H1 (cell line): ENCODE results near the gene RPS29. TPM values are rescaled to one million over a fixed set of nuclear protein-coding genes. Genes with fewer than 3 reads are reported as not detected.
A peak's percentile ranks its signal among the peaks of the same experiment; 100 is the strongest.

Experiments used
- GTF2F1 ChIP-seq: IDR thresholded peaks from 2 replicates; pipeline ENCODE4 v1.6.1; 2012; ENCODE audit warnings: low read depth, low read length, improper control_type of control experiment, borderline replicate concordance
- KDM1A ChIP-seq: fragments of 200-600, 300-600 bp; sonication (generic); IDR thresholded peaks from 2 replicates; pipeline ENCODE4 v1.7.1; 2016; ENCODE audit warnings: mild to moderate bottlenecking, low read length, borderline replicate concordance
- MAFK ChIP-seq: IDR thresholded peaks from 2 replicates; pipeline ENCODE4 v1.6.1; 2012; ENCODE audit warnings: low read depth, mild to moderate bottlenecking, improper control_type of control experiment, low read length
- NRF1 ChIP-seq: IDR thresholded peaks from 2 replicates; pipeline ENCODE4 v1.6.1; 2011; ENCODE audit warnings: mild to moderate bottlenecking, low read depth, low read length, improper control_type of control experiment
- RNF2 ChIP-seq: fragments of 200-900, 300-1000 bp; sonication (generic); IDR thresholded peaks from 2 replicates; pipeline ENCODE4 v1.7.1; 2016; ENCODE audit warnings: borderline replicate concordance, low read depth, mild to moderate bottlenecking, antibody characterized with exemption, low read length; ENCODE audit not compliant: poor library complexity, severe bottlenecking; ENCODE audit errors: missing control alignments
- SIRT6 ChIP-seq: IDR thresholded peaks from one replicate; pipeline ENCODE4 v1.7.1; 2012; ENCODE audit warnings: low read length, inconsistent platforms
- SIX5 ChIP-seq: IDR thresholded peaks from 2 replicates; pipeline ENCODE4 v1.6.1; 2011; ENCODE audit warnings: mild to moderate bottlenecking, low read depth, low read length
- SP2 ChIP-seq: IDR thresholded peaks from 2 replicates; pipeline ENCODE4 v1.6.1; 2012; ENCODE audit warnings: mild to moderate bottlenecking, low read length, inconsistent platforms
- TAF1 ChIP-seq: IDR thresholded peaks from 2 replicates; pipeline ENCODE4 v1.6.1; 2011; ENCODE audit warnings: mild to moderate bottlenecking, low read depth, low read length
- polyA plus RNA-seq, 7 experiments: library from polyadenylated mRNA; depleted of rRNA in 3 of 7; stranded (reverse) in 5 of 7; unstranded in 2 of 7; fragments of >200 nt in 5 of 7; fragments of 200-250 nt in 2 of 7; gene quantifications; 1 replicate in 5 of 7; 2 replicates in 1 of 7; 4 replicates in 1 of 7; pipeline versions ENCODE4 v1.2.1 to v1.2.3, GENCODE V29; 2011 to 2013; ENCODE audit warnings: missing spikeins in 2 of 7, mixed read lengths in 2 of 7
- total RNA-seq: library from RNA; stranded (reverse); fragmentation: NEBNext Ultra II Directional; extraction: Animal tissue kit (Norgen Biotek cat#: 25700); gene quantifications from 2 replicates; pipeline ENCODE4 v1.2.1, GENCODE V29; 2021
- TF ChIP-seq, protein P1 (sequence below): IDR thresholded peaks from 2 replicates; pipeline ENCODE4 v1.6.1; 2012; ENCODE audit warnings: low read length, inconsistent platforms
- TF ChIP-seq, protein P2 (sequence below), 3 experiments: IDR thresholded peaks; 1 replicate in 2 of 3; 2 replicates in 1 of 3; pipeline versions ENCODE4 v1.5.1 to v1.6.1; 2011; ENCODE audit warnings: low read length in 3 of 3, mild to moderate bottlenecking in 3 of 3, inconsistent platforms in 2 of 3, low read depth in 1 of 3, moderate library complexity in 1 of 3; ENCODE audit not compliant: insufficient read depth in 1 of 3; ENCODE audit errors: control extremely low read depth in 1 of 3
- TF ChIP-seq, protein P3 (sequence below): IDR thresholded peaks from 2 replicates; pipeline ENCODE4 v1.6.1; 2012; ENCODE audit warnings: inconsistent platforms

Gene RPS29
- total and polyA plus RNA-seq, 2 of the 8 experiments (the other 6 are each of a cell fraction or from before 2014, with no cell fraction given), result 2,193 to 23,165 TPM

DNA sequence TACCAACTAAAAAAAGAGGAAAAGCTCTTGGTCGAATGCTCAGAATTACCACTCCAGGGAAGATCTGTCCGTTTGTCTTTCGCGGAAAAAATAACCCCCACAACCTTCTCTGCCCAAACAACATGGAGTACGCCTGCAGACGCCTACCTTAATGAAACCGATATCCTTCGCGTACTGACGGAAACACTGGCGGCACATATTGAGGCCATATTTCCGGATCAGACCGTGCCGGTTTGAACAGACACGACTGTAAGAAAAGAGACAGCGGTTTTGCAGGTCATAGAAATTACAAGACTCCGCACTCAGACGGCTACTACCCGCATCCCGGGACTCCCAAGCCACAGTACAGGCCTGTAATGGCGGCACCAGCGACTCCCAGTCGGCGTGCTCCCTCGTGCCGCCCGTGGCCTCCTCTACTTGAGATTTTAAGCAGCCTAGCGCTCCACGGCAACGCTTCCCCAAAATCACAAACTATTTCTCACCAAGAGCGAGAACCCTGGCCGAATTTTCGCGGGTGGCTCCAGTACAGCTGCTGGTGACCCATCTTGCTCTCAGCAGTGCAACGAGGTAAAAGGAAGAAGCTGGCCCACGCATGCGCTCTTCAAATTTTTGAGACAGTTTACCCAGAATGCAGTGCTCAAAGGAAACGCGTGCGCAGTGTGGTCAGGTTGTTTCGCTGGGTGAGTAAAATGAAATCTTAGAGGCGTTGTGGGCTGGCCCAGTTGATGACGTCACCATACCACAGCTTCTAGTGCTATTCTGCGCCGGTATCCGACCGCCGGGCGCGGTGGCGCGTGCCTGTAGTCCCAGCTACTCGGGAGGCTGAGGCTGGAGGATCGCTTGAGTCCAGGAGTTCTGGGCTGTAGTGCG, at the start of gene RPS29 (continued):
- TF ChIP-seq, protein P1, sequence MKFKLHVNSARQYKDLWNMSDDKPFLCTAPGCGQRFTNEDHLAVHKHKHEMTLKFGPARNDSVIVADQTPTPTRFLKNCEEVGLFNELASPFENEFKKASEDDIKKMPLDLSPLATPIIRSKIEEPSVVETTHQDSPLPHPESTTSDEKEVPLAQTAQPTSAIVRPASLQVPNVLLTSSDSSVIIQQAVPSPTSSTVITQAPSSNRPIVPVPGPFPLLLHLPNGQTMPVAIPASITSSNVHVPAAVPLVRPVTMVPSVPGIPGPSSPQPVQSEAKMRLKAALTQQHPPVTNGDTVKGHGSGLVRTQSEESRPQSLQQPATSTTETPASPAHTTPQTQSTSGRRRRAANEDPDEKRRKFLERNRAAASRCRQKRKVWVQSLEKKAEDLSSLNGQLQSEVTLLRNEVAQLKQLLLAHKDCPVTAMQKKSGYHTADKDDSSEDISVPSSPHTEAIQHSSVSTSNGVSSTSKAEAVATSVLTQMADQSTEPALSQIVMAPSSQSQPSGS, result peak; percentile 98
- TF ChIP-seq SIRT6 (no peak), MAFK (no peak), KDM1A (no peak), SP2 (no peak), RNF2 (no peak), SIX5 (no peak), NRF1 (peak; percentile 91), GTF2F1 (peak; percentile 72; the same call in 1 of the 2 replicates), TAF1 (peak; percentile 98)
- TF ChIP-seq, protein P2, sequence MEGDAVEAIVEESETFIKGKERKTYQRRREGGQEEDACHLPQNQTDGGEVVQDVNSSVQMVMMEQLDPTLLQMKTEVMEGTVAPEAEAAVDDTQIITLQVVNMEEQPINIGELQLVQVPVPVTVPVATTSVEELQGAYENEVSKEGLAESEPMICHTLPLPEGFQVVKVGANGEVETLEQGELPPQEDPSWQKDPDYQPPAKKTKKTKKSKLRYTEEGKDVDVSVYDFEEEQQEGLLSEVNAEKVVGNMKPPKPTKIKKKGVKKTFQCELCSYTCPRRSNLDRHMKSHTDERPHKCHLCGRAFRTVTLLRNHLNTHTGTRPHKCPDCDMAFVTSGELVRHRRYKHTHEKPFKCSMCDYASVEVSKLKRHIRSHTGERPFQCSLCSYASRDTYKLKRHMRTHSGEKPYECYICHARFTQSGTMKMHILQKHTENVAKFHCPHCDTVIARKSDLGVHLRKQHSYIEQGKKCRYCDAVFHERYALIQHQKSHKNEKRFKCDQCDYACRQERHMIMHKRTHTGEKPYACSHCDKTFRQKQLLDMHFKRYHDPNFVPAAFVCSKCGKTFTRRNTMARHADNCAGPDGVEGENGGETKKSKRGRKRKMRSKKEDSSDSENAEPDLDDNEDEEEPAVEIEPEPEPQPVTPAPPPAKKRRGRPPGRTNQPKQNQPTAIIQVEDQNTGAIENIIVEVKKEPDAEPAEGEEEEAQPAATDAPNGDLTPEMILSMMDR (IDR thresholded peaks at IDR 0.05; ENCODE audit: control extremely low read depth in 1 of 3, insufficient read depth in 1 of 3, low read depth in 1 of 3, low read length in 3 of 3), result no peak
- TF ChIP-seq, protein P3, sequence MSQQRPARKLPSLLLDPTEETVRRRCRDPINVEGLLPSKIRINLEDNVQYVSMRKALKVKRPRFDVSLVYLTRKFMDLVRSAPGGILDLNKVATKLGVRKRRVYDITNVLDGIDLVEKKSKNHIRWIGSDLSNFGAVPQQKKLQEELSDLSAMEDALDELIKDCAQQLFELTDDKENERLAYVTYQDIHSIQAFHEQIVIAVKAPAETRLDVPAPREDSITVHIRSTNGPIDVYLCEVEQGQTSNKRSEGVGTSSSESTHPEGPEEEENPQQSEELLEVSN, result peak; percentile 9; the same call in 1 of the 2 replicates
